H4 (cell line): ENCODE data around the gene TLR10. TPM values are rescaled to one million over a fixed set of nuclear protein-coding genes. Genes with fewer than 3 reads are reported as not detected.
"Not testable (repeated sequence)": the region's sequence is repeated elsewhere in the genome, so short reads cannot be mapped to it uniquely, and the experiment has no call there.

Experiments used
- DNase-seq: peaks from one replicate; pipeline ENCODE4 v3.0.0-alpha.2; 2015; ENCODE audit warnings: low spot score
- total RNA-seq: library from RNA; depleted of rRNA; stranded (reverse); fragments of >200 nt; shearing (Covaris generic); gene quantifications from 2 replicates; pipeline ENCODE4 v1.2.3, GENCODE V29; 2014

TLR10 gene
- total RNA-seq, 1 experiment from 2014 or later: 0.08 TPM

DNA sequence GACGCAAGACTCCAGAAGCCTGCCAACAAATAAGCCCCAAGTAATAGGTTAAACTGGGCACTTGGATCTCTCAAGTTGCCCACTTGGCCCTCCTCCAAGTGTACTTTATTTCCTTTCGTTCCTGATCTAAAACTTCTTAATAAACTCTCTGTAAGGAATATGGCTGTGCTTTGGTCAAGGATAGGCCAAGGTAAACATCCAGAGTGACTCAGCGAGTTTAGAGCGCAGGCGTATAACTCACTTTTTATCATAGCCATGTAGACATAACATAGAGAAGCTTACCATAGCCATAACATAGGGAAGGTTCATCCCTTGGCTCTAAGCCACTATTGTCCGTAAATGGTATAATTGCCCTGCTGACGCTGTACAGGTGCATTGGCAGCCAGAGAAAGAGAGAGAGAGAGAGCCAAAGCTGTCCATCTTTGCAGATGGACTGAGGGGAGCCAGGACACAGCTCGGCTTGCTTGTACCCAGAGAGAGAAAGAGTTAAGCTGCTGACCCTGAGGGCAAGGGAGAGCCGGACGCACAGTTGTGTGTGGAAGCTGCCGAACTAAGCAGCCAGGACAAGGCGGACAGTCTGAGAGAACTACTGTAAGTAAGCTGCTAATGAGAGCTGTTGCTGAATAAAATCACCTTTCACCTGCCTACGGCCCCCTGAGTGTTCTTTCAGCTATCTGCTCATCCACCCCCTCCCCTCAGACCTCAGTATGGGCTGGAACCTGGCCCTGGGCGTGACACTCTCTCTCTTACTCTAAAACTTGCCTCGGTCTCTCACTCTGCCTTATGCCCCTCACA is 20.0 kb upstream of the TLR10 start:
- no peak for DNase-seq

DNA sequence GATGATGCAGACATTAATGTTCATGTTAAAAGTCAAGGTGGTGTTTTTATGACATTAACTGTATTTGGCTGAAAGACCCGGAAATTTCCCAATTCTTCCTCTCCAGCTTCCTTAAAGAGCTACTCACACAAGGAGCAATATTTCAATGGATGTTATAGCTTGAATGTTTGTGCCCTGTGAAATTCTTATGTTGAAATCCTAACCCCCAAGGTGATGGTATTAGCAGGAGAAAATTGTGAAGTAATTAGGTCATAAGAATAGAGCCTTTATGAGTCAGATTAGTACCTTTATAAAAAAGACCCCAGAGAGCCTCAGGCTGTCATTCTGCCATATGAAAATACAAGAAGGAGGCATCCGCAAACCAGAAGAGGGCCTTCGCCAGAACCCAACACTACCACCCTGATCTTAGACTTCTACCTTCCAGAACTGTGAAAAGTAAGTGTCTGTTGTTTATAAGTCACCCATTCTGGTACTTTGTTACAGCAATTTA is 18.2 kb upstream of the TLR10 start:
- DNase-seq: no peak

DNA sequence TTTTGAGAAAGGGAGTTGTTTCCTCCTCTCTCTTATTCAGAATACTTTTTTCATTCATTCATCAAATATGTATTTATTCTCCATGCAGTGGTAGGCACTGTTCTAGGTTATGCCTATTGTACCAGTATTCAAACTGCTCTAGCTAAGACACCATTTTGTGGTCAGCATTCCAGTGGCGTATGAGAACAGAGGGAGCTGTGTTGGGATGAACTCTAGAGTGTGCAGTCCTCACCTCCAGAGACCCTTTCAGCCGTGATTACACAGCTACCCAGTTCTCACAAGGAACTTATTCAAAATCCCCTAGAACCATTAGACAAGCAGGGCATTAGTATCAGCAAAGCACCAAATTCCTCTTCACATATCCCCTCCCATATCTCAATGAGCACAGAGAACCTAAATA is 17.6 kb upstream of the TLR10 start:
- no peak for DNase-seq

GRCh38 chr4:38795087-38795486 is 12.3 kb upstream of the TLR10 start:
- no peak for DNase-seq

- DNase-seq: no peak
Observed at GRCh38 chr4:38794051-38794450, 11.3 kb upstream of the TLR10 start.

DNA sequence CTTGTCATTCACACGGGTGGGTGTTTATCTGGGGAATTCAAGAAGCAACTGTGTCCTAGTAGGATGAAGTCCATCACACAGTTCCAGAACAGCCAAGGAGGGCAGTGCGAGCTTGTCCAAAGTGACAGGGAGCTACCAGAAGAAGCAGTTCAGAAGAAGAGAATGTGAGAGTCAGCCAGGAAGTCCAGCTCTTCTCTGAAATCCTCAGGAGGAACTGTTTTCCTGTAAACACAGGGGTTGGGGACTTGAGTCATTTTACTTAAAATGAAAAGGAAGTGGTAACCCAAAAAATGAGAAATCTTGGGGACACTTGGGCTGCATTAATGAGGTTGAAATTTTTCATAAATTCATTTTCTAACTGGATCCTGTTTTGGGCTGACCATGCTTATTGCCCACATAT is 8.2 kb upstream of the TLR10 start:
- no peak for DNase-seq

- DNase-seq: no peak
Observed at GRCh38 chr4:38788317-38788716, 5.5 kb upstream of the TLR10 start.

DNA sequence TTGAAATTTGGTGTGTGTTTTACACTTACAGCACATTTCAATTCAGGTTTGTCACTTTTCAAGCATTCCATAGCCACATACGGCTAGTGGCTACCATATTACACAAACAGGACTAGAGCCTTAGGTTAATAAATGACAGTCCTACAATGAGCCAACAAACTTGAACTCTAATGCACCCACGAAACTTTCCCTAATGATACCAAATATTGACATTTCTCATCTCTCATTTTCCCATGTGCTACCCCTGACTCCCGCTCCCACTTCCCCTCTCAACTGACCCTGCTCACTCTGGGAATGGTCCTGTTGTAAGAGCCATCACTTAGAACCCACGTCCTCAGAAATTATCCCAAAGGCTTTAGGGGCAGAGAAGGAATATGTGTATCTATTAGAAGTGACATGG is 4.9 kb upstream of the TLR10 start:
- no peak for DNase-seq

DNA sequence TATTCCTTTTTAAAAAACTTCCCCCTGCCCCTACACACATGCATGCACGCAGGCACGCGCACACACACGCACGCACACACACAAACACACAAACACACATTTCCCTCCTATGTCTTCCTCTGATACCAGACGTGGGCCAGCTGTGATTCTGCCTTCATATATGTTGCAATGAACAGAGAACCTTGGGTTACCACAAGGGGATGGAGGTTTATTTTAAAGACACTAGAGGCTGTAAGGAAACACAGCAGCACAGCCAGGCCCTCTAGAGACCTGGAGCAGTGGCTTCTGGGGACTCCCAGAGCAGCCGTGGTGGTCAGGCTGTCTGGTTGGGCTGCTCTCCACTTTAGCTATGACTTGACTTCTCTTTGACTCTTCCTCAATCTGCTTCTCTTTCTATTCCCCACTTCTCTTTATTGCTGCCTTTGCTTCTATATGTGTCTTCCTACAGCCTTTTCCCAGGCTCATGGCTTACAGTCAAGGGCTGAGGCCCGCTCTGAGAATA is 3.2 kb upstream of the TLR10 start:
- DNase-seq: no peak

- DNase-seq: no peak
Observed at GRCh38 chr4:38785041-38785790, 2.4 kb upstream of the TLR10 start.

- DNase-seq: no peak
Observed at GRCh38 chr4:38784141-38784540, 1.4 kb upstream of the TLR10 start.

DNA sequence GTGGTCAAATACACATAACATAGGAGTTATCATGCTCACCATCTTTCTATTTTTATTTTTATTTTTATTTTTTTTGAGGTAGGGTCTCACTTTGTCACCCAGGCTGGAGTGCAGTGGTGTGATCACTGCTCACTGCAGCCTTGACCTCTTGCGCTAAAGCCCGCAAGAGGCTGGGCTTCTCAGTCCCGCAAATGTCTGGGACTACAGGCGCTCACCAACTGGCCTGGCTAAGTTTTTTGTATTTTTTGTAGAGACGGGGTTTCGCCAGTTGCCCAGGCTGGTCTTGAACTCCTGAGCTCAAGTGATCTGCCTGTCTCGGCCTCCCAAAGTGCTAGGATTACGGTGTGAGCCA is 295 bp upstream of the TLR10 start:
- no peak for DNase-seq

DNA sequence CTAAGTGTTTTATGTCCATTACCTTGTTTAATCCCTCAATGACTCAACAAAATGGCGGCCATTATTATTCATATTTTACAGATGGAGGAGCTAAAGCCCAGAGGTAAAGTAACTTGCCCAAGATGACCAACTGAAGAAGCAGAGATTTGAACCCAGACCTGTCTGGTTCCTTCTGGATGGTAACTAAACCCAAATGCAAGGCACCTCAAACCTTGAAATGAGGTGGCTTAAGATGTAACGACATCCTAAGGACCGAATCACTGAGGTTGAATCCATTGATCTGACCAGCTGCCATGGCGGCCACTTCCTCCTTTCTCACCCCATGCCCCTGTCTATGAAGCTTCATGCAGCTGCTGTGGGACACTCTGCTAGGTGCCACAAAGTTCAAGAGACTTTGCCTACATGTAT is 932 bp downstream of the TLR10 start:
- DNase-seq: no peak

DNA sequence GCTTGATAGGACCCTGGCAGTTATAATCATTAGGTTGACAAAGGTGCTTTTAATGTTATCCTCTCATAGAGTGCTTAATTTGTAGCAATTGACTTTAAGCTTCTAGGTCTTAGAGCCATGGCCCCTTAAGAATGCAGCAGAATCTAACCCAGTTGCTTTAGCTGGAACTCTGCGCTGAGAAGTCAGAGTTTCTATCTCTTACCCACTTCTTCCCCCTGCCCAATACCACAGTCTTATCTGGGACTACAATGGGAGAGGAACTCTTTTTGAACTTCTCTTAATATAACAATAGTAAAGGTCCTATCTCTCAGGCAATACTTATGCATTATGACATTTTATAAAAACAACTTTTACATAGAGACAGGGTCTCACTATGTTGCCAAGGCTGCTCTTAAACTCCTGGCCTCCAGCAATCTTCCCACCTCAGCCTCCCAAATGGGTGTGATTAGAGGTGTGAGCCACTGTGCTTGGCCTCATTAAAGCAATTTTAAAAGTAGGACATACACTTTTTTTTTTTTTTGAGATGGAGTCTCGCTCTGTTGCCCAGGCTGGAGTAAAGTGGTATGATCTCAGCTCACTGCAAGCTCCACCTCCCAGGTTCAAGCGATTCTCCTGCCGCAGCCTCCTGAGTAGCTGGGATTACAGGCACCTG is 1.8 kb downstream of the TLR10 start:
- no peak for DNase-seq

- no peak for DNase-seq
Observed at GRCh38 chr4:38779790-38780189, 3.0 kb downstream of the TLR10 start.

GRCh38 chr4:38777925-38778324 is 4.9 kb downstream of the TLR10 start:
- not testable (repeated sequence) for DNase-seq

GRCh38 chr4:38775326-38775725 is 7.5 kb downstream of the TLR10 start:
- DNase-seq: no peak

DNA sequence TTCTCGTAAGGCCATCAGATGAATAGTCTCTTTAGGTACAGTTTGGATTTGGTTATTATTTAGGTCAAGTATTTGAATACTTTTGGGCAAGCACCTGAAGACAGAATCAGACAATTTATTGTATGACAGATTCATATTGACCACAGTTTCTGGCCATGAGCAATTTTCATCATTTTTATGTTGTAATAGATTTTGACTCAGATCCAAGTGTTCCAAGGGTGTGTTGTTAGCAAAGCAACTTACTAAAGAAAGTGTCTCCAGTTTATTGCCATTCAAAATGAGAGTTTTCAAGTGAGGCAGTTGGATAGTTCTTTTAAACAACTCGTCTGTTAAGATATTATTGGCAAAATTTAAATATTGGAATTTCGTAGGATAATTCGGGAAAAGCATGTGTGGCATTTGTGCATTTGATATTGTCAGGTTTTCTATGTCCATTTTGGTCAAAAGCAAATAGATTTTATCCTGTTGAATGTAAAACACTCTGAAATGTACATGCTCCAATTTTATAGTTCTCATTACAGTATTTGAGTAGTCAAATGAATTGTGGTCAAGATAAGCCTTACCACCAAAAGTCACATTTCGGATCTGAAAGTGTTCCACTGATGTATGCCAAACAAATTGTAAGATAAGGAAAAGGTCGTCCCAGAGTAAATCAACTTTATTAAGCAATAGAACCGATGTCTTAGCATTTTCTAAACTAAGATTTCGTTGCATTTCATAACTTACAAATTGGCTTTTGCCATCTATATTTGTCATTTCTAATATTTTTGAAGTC is 8.4 kb downstream of the TLR10 start:
- DNase-seq: no peak

- not testable (repeated sequence) for DNase-seq
Observed at GRCh38 chr4:38770281-38770680, 12.5 kb downstream of the TLR10 start.

DNA sequence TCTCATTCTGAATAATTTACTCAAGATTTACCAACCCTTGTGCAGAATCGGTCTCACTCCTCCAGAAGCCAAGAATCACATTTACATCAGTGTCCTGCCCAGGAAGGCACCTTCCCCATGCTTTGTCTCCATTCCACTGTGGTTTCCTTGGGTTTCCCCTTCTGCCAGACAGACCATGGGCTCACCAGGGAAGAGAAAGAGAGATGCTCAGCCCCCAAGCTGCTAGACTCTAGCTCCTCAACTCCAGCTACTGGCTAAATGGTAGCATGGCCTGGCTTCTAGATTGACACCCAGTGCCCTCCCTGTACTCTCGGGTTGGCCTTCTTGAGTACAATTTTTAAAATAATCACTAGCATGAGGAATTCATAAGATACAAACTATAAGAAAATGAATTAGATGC is 12.9 kb downstream of the TLR10 start:
- no peak for DNase-seq

DNA sequence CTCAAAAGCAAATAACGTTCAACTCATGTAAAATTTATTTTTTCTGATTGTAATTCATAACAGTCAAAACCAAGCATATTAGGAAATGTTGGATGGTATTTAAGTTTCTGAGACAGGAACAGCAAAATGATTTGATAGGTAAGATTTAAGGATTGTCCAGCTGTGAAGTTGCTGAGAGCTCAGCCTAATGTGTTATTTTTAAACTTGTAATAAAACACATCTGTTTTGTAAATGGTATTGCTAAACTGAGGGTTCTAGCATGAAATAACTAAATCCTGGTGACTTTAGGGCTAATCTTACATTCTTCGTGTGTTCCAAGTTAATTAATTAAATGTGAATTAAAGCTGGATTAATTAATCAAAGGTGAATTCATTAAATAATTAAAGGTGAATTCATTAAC is 13.3 kb downstream of the TLR10 start:
- DNase-seq: no peak

DNA sequence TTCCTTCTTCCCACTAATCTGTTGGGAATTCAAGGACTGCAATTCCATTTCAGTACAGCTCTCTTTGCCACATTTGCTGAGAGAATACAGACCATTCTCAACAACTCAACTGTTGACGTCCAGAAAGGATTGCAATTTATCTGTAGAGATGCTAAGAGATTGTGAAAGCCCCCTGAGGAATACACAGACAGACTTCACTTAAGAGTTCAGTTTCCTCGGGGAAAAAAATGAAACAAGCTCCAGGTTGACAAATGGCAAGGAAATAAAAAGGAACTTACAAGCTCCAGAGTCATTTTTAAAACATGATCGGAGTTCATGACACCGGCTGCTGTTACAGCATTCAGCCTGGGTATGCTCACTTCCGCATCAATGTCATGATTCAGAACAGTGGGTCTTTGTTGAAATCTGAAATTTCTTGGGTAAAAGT is 13.8 kb downstream of the TLR10 start:
- DNase-seq: no peak
